Hepatocyte (in vitro differentiated cells): ENCODE results near the gene FBXO11. TPM values are rescaled to one million over a fixed set of nuclear protein-coding genes. Genes with fewer than 3 reads are reported as not detected.
A peak's percentile ranks its signal among the peaks of the same experiment; 100 is the strongest.

Experiments used
- DNase-seq: peaks from one replicate; pipeline ENCODE4 v3.0.0-alpha.2; 2016; ENCODE audit warnings: low spot score
- H2AFZ ChIP-seq: fragments of 200-600 bp; sonication (generic); 2 replicates; pipeline ENCODE4 v1.6.0; 2016; ENCODE audit warnings: antibody characterized with exemption, mild to moderate bottlenecking
- H3K27ac ChIP-seq: fragments of 200-600 bp; sonication (generic); 2 replicates; pipeline ENCODE4 v1.5.1; 2016; ENCODE audit warnings: mild to moderate bottlenecking
- H3K27me3 ChIP-seq: fragments of 200-600 bp; sonication (generic); 2 replicates; pipeline ENCODE4 v1.6.1; 2016
- H3K36me3 ChIP-seq: fragments of 200-600 bp; sonication (generic); replicated peaks from 2 replicates; pipeline ENCODE4 v1.5.1; 2016; ENCODE audit warnings: low read depth; ENCODE audit not compliant: insufficient read depth
- H3K4me1 ChIP-seq: fragments of 200-600 bp; sonication (generic); 2 replicates; pipeline ENCODE4 v1.5.1; 2016; ENCODE audit warnings: mild to moderate bottlenecking, moderate library complexity; ENCODE audit not compliant: insufficient read depth
- H3K4me2 ChIP-seq: fragments of 200-600 bp; sonication (generic); 2 replicates; pipeline ENCODE4 v1.6.0; 2016
- H3K4me3 ChIP-seq: fragments of 200-600 bp; sonication (generic); 2 replicates; pipeline ENCODE4 v1.5.1; 2016; ENCODE audit warnings: mild to moderate bottlenecking
- H3K79me2 ChIP-seq: fragments of 200-600 bp; sonication (generic); 2 replicates; pipeline ENCODE4 v1.6.0; 2017; ENCODE audit warnings: mild to moderate bottlenecking
- H3K9me2 ChIP-seq: fragments of 200-600 bp; sonication (generic); replicated peaks from 2 replicates; pipeline ENCODE4 v1.6.0; 2017; ENCODE audit warnings: mild to moderate bottlenecking; ENCODE audit not compliant: insufficient read depth
- H3K9me3 ChIP-seq: fragments of 200-600 bp; sonication (generic); 2 replicates; pipeline ENCODE4 v1.5.1; 2016; ENCODE audit warnings: low read depth, mild to moderate bottlenecking
- H4K20me1 ChIP-seq: fragments of 200-600 bp; sonication (generic); 2 replicates; pipeline ENCODE4 v1.6.0; 2016; ENCODE audit warnings: mild to moderate bottlenecking; ENCODE audit not compliant: insufficient read depth, poor library complexity, severe bottlenecking
- CTCF ChIP-seq: fragments of 200-600 bp; sonication (generic); IDR thresholded peaks from 2 replicates; pipeline ENCODE4 v1.5.1; 2016; ENCODE audit warnings: antibody characterized with exemption, mild to moderate bottlenecking; ENCODE audit not compliant: poor library complexity
- EZH2 ChIP-seq: fragments of 200-600 bp; sonication (generic); IDR thresholded peaks from 2 replicates; pipeline ENCODE4 v1.6.1; 2016; ENCODE audit warnings: antibody characterized with exemption, mild to moderate bottlenecking, borderline replicate concordance
- EZH2phosphoT487 ChIP-seq: fragments of 200-600 bp; sonication (generic); IDR thresholded peaks from one replicate; pipeline ENCODE4 v1.6.1; 2018; ENCODE audit warnings: antibody characterized with exemption, mild to moderate bottlenecking, low read depth, moderate library complexity; ENCODE audit not compliant: unreplicated experiment, severe bottlenecking
- WGBS: methylation state at CpG from one replicate; pipeline ENCODE4 v1.1.6; 2016; ENCODE audit warnings: low lambda C conversion rate; ENCODE audit errors: missing lambda C conversion rate; 5-methylcytosine and 5-hydroxymethylcytosine counted together
- polyA plus RNA-seq: library from polyadenylated mRNA; unstranded; fragments of >200 nt; fragmentation: Nextera tagmentation; extraction: Ambion mirVana; gene quantifications from 2 replicates; pipeline ENCODE4 v1.2.1, GENCODE V29; 2016
- total RNA-seq: library from RNA; depleted of rRNA; stranded (reverse); fragments of >200 nt; gene quantifications from 2 replicates; pipeline ENCODE4 v1.2.3, GENCODE V29; 2014

FBXO11 gene
- total and polyA plus RNA-seq, 2 experiments from 2014 or later: 22.4 to 63.9 TPM

DNA sequence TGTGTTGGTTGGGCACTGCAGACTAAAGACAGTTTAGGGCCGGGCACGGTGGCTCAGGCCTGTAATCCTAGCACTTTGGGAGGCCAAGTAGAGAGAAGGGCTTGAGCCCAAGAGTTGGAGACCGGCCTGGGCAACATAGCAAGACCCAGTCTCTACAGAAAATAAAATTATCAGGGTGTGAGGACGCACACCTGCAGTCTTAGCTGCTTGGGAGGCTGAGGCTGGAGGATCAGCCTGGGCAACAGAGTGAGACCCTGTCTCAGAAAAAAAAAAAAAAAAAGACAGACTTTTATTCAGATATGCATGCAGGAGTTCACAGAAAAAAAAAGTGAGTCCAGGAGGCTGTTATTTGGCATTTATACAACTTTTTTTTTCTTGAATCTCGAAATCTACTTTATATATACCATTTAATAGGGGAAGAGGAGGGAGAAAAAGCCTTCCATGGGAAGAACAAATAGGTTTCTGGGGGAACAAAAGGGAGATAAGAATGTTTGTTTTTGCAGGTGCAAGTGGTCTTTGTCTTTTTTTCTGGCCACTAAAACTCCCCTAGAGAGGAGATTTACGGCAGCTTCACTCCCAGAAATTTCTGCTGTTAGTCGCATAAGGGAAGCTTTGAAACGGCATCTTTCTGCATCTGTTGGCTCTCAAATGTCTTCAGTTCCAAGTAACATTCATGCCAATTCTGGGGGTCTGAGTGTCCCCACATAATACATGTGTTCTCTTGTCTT, 127.4 kb downstream of the FBXO11 start:
- Histone ChIP-seq H4K20me1 (no peaks in the 10 kb centered on the region), H3K9me2 (no peaks in the 10 kb centered on the region), H3K27me3 (no peaks in the 10 kb centered on the region), H3K4me3 (no peak overlapping the region), H3K9me3 (no peaks in the 10 kb centered on the region), H3K36me3 (no peaks in the 10 kb centered on the region), H3K4me1 (peaks cover 13% of the 10 kb centered on the region), H3K27ac (peak overlapping the region; percentile 80), H2AFZ (peak overlapping the region; percentile 12), H3K4me2 (no peak overlapping the region), H3K79me2 (peaks cover under 1% of the 10 kb centered on the region)
- no peak for TF ChIP-seq EZH2
- no peak for TF ChIP-seq EZH2phosphoT487
- no peak for TF ChIP-seq CTCF
- 77% methylated on average over 8 of the region's 8 CpGs for WGBS
- no peak for DNase-seq

- no peaks in the 10 kb centered on the region for H3K27me3 ChIP-seq
- H3K4me1 ChIP-seq: peaks cover 13% of the 10 kb centered on the region
- H3K27ac ChIP-seq: peak overlapping the region; percentile 80
- TF ChIP-seq EZH2 (no peak), EZH2phosphoT487 (no peak), CTCF (no peak)
- H2AFZ ChIP-seq: peak overlapping the region; percentile 51
- H3K79me2 ChIP-seq: no peaks in the 10 kb centered on the region
- peak overlapping the region; percentile 61 for H3K4me2 ChIP-seq
- H4K20me1 ChIP-seq: no peaks in the 10 kb centered on the region
- H3K9me2 ChIP-seq: no peaks in the 10 kb centered on the region
- WGBS: 54% methylated on average over 13 of the region's 13 CpGs
- H3K4me3 ChIP-seq: no peak overlapping the region
- H3K9me3 ChIP-seq: no peaks in the 10 kb centered on the region
- H3K36me3 ChIP-seq: no peaks in the 10 kb centered on the region
- peak; percentile 24 for DNase-seq
These were observed 128.9 kb downstream of the FBXO11 start for GRCh38 chr2:47777277-47777937.

GRCh38 chr2:47774567-47774966, 131.7 kb downstream of the FBXO11 start:
- H3K4me2 ChIP-seq: no peak overlapping the region
- no peaks in the 10 kb centered on the region for H3K9me3 ChIP-seq
- H3K36me3 ChIP-seq: no peaks in the 10 kb centered on the region
- no peaks in the 10 kb centered on the region for H3K27me3 ChIP-seq
- H3K4me3 ChIP-seq: no peak overlapping the region
- peaks cover 13% of the 10 kb centered on the region for H3K4me1 ChIP-seq
- no peaks in the 10 kb centered on the region for H3K79me2 ChIP-seq
- H2AFZ ChIP-seq: no peak overlapping the region
- no peak overlapping the region for H3K27ac ChIP-seq
- H3K9me2 ChIP-seq: no peaks in the 10 kb centered on the region
- TF ChIP-seq CTCF (no peak), EZH2phosphoT487 (no peak), EZH2 (no peak)
- H4K20me1 ChIP-seq: no peaks in the 10 kb centered on the region
- DNase-seq: no peak
